ENCODE results near the gene OR2A5. TPM values are rescaled to one million over a fixed set of nuclear protein-coding genes. Genes with fewer than 3 reads are reported as not detected.

The OR2A5 gene
- total RNA-seq, 4 donors from 2014 or later, result not detected

DNA sequence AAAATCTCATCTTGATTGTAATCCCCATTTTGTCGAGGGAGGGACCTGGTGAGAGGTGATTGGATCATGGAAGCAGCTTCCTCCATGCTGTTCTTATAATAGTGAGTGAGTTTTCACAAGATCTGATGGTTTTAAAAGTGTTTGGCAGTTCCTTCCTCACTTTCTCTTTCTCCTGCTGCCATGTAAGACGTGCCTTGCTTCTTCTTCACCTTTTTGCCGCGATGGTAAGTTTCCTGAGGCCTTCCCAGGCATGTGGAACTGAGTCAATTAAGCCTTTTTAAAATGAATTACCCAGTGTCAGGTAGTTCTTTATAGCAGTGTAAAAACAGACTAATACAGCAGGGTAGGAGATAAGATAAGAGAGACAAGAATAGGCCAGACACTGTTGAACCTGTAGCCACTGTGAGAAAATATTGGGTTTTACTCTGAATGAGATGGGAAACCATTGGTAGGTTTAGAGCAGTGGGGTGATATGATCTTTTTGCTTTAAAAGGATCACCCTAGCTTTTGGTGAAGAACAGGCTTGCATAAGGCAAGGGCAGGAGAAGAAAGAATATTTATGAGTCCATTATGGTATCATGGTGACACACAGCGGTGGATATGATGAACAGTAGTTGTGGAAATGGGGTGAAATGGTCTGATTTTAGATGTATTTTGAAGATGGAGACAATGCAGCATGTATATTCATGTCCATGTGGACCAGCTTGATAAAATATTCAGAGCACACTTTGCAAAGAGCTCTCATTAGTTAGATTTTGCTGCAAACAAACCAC lies 37.1 kb upstream of the OR2A5 start:
- TF ChIP-seq, protein P1, sequence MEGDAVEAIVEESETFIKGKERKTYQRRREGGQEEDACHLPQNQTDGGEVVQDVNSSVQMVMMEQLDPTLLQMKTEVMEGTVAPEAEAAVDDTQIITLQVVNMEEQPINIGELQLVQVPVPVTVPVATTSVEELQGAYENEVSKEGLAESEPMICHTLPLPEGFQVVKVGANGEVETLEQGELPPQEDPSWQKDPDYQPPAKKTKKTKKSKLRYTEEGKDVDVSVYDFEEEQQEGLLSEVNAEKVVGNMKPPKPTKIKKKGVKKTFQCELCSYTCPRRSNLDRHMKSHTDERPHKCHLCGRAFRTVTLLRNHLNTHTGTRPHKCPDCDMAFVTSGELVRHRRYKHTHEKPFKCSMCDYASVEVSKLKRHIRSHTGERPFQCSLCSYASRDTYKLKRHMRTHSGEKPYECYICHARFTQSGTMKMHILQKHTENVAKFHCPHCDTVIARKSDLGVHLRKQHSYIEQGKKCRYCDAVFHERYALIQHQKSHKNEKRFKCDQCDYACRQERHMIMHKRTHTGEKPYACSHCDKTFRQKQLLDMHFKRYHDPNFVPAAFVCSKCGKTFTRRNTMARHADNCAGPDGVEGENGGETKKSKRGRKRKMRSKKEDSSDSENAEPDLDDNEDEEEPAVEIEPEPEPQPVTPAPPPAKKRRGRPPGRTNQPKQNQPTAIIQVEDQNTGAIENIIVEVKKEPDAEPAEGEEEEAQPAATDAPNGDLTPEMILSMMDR (IDR thresholded peaks at IDR 0.05; ENCODE audit: low read depth), result no peak

- TF ChIP-seq, protein P1 (IDR thresholded peaks at IDR 0.05; ENCODE audit: low read depth), result no peak
Observed at GRCh38 chr7:144018065-144018464, 30.7 kb upstream of the OR2A5 start.

DNA sequence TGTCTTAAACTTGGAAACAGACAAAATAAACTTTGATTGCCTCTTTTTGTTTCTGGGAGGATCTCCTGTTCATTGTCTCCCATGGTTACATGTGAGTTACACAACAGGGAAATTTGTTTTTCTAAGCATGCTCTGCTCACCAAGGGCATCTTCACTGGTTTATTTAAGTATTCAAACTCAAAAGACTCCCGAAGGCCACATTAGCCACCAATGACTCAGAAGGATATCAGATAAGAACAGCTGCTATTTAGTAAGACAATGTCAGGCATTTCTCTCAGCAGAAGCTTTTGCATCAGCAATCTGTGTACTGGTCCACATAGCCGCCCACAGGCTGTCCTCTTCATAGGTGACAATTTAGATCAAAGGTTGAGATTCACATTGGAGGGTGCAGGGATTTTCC lies 29.3 kb upstream of the OR2A5 start:
- TF ChIP-seq, protein P1 (IDR thresholded peaks at IDR 0.05; ENCODE audit: low read depth), result no peak

GRCh38 chr7:144020340-144020739 lies 28.4 kb upstream of the OR2A5 start:
- TF ChIP-seq, protein P1 (IDR thresholded peaks at IDR 0.05; ENCODE audit: low read depth), result no peak

GRCh38 chr7:144022169-144022568 lies 26.6 kb upstream of the OR2A5 start:
- TF ChIP-seq, protein P1 (IDR thresholded peaks at IDR 0.05; ENCODE audit: low read depth), result no peak

DNA sequence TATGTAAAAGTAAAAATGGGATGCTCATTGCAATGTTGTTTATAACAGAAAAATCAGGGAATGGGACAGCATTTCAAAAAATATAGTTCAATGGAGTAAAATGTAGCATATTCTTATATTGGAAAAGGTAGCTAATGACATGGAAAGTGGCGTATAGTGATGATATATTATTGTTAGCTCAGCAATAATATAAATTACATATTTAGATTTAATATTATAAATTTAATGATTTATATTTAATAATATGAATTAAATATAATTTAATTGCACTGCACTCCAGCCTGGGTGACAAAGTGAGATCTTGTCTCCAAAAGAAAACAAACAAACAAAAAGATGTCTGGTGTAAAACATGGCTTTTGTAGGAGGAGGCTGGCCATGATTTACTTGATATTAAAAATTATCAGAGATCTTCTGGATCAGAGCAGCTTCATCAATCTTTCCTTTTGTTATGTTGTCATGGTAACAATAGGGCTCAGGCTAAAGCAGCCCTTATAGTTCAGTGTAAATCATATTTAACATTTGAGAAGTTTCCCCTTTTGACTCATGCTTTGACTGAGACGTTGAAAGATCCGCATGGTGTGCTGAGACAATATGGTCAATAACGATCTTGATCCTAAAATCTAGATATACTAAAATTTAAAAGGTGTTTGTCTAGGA lies 25.4 kb upstream of the OR2A5 start:
- TF ChIP-seq, protein P1 (IDR thresholded peaks at IDR 0.05; ENCODE audit: low read depth), result no peak

GRCh38 chr7:144024213-144024612 lies 24.5 kb upstream of the OR2A5 start:
- TF ChIP-seq, protein P1 (IDR thresholded peaks at IDR 0.05; ENCODE audit: low read depth), result no peak

Data from subcutaneous adipose tissue (tissue), 4 donors.